GM19438 (cell line): ENCODE results near the gene HM13.
"Not testable (repeated sequence)": the region's sequence is repeated elsewhere in the genome, so short reads cannot be mapped to it uniquely, and the experiment has no call there.

Source experiments
- ATAC-seq: cut with Tn5 transposase; IDR thresholded peaks from one replicate; pipeline ENCODE4 v1.9.1; 2021; ENCODE audit warnings: low read depth; ENCODE audit not compliant: unreplicated experiment

HM13 gene

GRCh38 chr20:31514154-31515071 is at the start of gene HM13:
Gene HM13 (plus strand): TSS chr20:31514442. CDS start chr20:31514552, 110 bp downstream.
- ATAC-seq, result peak; percentile 86

GRCh38 chr20:31470946-31471345 is 43.3 kb upstream of the HM13 start:
- ATAC-seq, result not testable (repeated sequence)

- ATAC-seq, result no peak
These were observed 41.6 kb upstream of the HM13 start for GRCh38 chr20:31472395-31473330.

- ATAC-seq, result no peak
These were observed 40.7 kb upstream of the HM13 start for GRCh38 chr20:31473331-31474096.

GRCh38 chr20:31474097-31474436 is 40.2 kb upstream of the HM13 start:
- ATAC-seq, result peak; percentile 56

GRCh38 chr20:31474758-31475427 is 39.3 kb upstream of the HM13 start, which contains the start of the genes DEFB124 and REM1:
Gene DEFB124 (minus strand): TSS chr20:31475127. CDS start chr20:31473013, 2,114 bp downstream.
Gene REM1 (plus strand): TSS chr20:31475288. CDS start chr20:31476446, 1,158 bp downstream.
- ATAC-seq, result no peak

- ATAC-seq, result no peak
These were observed 38.6 kb upstream of the HM13 start for GRCh38 chr20:31475472-31476293.

- ATAC-seq, result no peak
These were observed 38.0 kb upstream of the HM13 start for GRCh38 chr20:31476294-31476585.

GRCh38 chr20:31476643-31477215 is 37.5 kb upstream of the HM13 start:
- no peak for ATAC-seq

GRCh38 chr20:31484001-31484400 is 30.2 kb upstream of the HM13 start:
- no peak for ATAC-seq

- ATAC-seq, result no peak
These were observed 28.5 kb upstream of the HM13 start for GRCh38 chr20:31485450-31486339.

- ATAC-seq, result no peak
These were observed 26.1 kb upstream of the HM13 start for GRCh38 chr20:31488115-31488514.

- ATAC-seq, result no peak
These were observed 25.1 kb upstream of the HM13 start for GRCh38 chr20:31489152-31489551.

- ATAC-seq, result no peak
These were observed 23.5 kb upstream of the HM13 start for GRCh38 chr20:31490752-31491151.

GRCh38 chr20:31494131-31494530 is 20.1 kb upstream of the HM13 start:
- ATAC-seq, result no peak

- no peak for ATAC-seq
These were observed 17.4 kb upstream of the HM13 start for GRCh38 chr20:31496761-31497295.

- ATAC-seq, result no peak
These were observed 16.3 kb upstream of the HM13 start for GRCh38 chr20:31497838-31498540.
